GM21717 (cell line): Measurements from ENCODE around the gene FCGR2B.
"Not testable (repeated sequence)": the region's sequence is repeated elsewhere in the genome, so short reads cannot be mapped to it uniquely, and the experiment has no call there.

Experiments used
- ATAC-seq: cut with Tn5 transposase; IDR thresholded peaks from one replicate; pipeline ENCODE4 v1.9.1; 2021; ENCODE audit warnings: mild to moderate bottlenecking, moderate library complexity; ENCODE audit not compliant: unreplicated experiment

Gene FCGR2B

GRCh38 chr1:161705537-161705936 is 42.6 kb downstream of the FCGR2B start:
- no peak for ATAC-seq

GRCh38 chr1:161706113-161706481 is 43.2 kb downstream of the FCGR2B start:
- peak; percentile 11 for ATAC-seq

- ATAC-seq, result peak; percentile 64
Observed at GRCh38 chr1:161706482-161707347, 43.8 kb downstream of the FCGR2B start, which contains the start of gene FCRLA. Gene FCRLA (plus strand): TSS chr1:161707229. CDS start chr1:161707265, 36 bp downstream.

- ATAC-seq, result no peak
Observed at GRCh38 chr1:161707503-161707902, 44.6 kb downstream of the FCGR2B start.

- no peak for ATAC-seq
Observed at GRCh38 chr1:161709373-161709772, 46.4 kb downstream of the FCGR2B start.

- ATAC-seq, result no peak
Observed at GRCh38 chr1:161710560-161710959, 47.6 kb downstream of the FCGR2B start.

GRCh38 chr1:161718559-161719324 is 55.8 kb downstream of the FCGR2B start:
- peak; percentile 48 for ATAC-seq

GRCh38 chr1:161719325-161719611 is 56.3 kb downstream of the FCGR2B start:
- ATAC-seq, result peak; percentile 43

- no peak for ATAC-seq
Observed at GRCh38 chr1:161720422-161720821, 57.5 kb downstream of the FCGR2B start.

GRCh38 chr1:161720956-161721737 is 58.2 kb downstream of the FCGR2B start, which contains the start of gene FCRLB:
Gene FCRLB (plus strand): TSS chr1:161721544. CDS start chr1:161722673, 1,129 bp downstream.
- no peak for ATAC-seq

- ATAC-seq, result no peak
Observed at GRCh38 chr1:161721738-161722343, 58.9 kb downstream of the FCGR2B start.

- ATAC-seq, result no peak
Observed at GRCh38 chr1:161722406-161722805, 59.5 kb downstream of the FCGR2B start.

- ATAC-seq, result no peak
Observed at GRCh38 chr1:161723459-161724141, 60.7 kb downstream of the FCGR2B start.

GRCh38 chr1:161725258-161725907 is 62.4 kb downstream of the FCGR2B start:
- not testable (repeated sequence) for ATAC-seq

GRCh38 chr1:161725908-161726472 is 63.0 kb downstream of the FCGR2B start:
- peak; percentile 22 for ATAC-seq

GRCh38 chr1:161726473-161727255 is 63.7 kb downstream of the FCGR2B start:
- peak; percentile 37 for ATAC-seq

- peak; percentile 19 for ATAC-seq
Observed at GRCh38 chr1:161727256-161727924, 64.4 kb downstream of the FCGR2B start.
